ENCODE data around the gene INPP4A. TPM values are rescaled to one million over a fixed set of nuclear protein-coding genes. Genes with fewer than 3 reads are reported as not detected.

The INPP4A gene
- total and polyA plus RNA-seq, 12 donors = 3.8 to 31.2 (median 21.1) TPM

GRCh38 chr2:98530114-98530513 lies 85.5 kb downstream of the INPP4A start:
- no peak for DNase-seq
- Histone ChIP-seq H3K9me3 (peaks cover 0 to 4% (median 0%) of the 10 kb centered on the region in 11 donors), H3K36me3 (peaks cover 0 to 33% (median 0%) of the 10 kb centered on the region in 9 donors), H3K4me3 (no peak overlapping the region), H3K27me3 (no peaks in the 10 kb centered on the region), H3K4me1 (no peaks in the 10 kb centered on the region), H3K27ac (no peak overlapping the region)
- no peak for TF ChIP-seq CTCF (IDR thresholded peaks at IDR 0.05)
- 86 to 87% methylated on average over 1 of the region's 1 CpG for WGBS, 2 donors
- intact Hi-C loops (cut with DNase I) = no loop called here
- ATAC-seq = no peak

GRCh38 chr2:98532756-98533155 lies 88.1 kb downstream of the INPP4A start:
- no peak for ATAC-seq
- no peak overlapping the region for H3K4me3 ChIP-seq
- H3K36me3 ChIP-seq = peaks cover 0 to 54% (median 9%) of the 10 kb centered on the region in 9 donors

GRCh38 chr2:98533547-98533946 lies 88.9 kb downstream of the INPP4A start:
- Histone ChIP-seq H3K27me3 (no peaks in the 10 kb centered on the region), H3K27ac (no peak overlapping the region), H3K36me3 (peaks cover 0 to 62% (median 17%) of the 10 kb centered on the region in 9 donors), H3K4me3 (no peak overlapping the region), H3K4me1 (no peaks in the 10 kb centered on the region), H3K9me3 (no peaks in the 10 kb centered on the region)
- intact Hi-C loops (cut with DNase I) = no loop called here
- WGBS, 2 donors = 96 to 97% methylated on average over 1 of the region's 1 CpG
- DNase-seq (no peak), ATAC-seq (no peak)
- no peak for TF ChIP-seq CTCF (IDR thresholded peaks at IDR 0.05)

More at GRCh38 chr2:98532756-98533155, 88.1 kb downstream of the INPP4A start:
- no peak for DNase-seq
- Histone ChIP-seq H3K9me3 (peaks cover 0 to 4% (median 0%) of the 10 kb centered on the region in 11 donors), H3K4me1 (no peaks in the 10 kb centered on the region), H3K27ac (no peak overlapping the region), H3K27me3 (no peaks in the 10 kb centered on the region)
- 85 to 88% methylated on average over 6 of the region's 6 CpGs for WGBS, 2 donors
- intact Hi-C loops (cut with DNase I) = no loop called here
- TF ChIP-seq CTCF (IDR thresholded peaks at IDR 0.05) = no peak

GRCh38 chr2:98534761-98535160 lies 90.1 kb downstream of the INPP4A start:
- no peaks in the 10 kb centered on the region for H3K27me3 ChIP-seq
- no peaks in the 10 kb centered on the region for H3K9me3 ChIP-seq
- TF ChIP-seq CTCF (IDR thresholded peaks at IDR 0.05) = no peak
- intact Hi-C loops (cut with DNase I) = no loop called here
- H3K4me3 ChIP-seq = no peak overlapping the region
- WGBS, 2 donors = 96 to 98% methylated on average over 3 of the region's 3 CpGs
- no peaks in the 10 kb centered on the region for H3K4me1 ChIP-seq
- no peak for ATAC-seq
- no peak overlapping the region for H3K27ac ChIP-seq
- no peak for DNase-seq
- H3K36me3 ChIP-seq = peaks cover 0 to 74% (median 29%) of the 10 kb centered on the region in 9 donors
